ENCODE data around the gene CAMK1.

The CAMK1 gene

GRCh38 chr3:9786825-9787669 lies 17.3 kb upstream of the CAMK1 start:
- Histone ChIP-seq H3K9me3 (ENCODE audit: low read length) (no peaks in the 10 kb centered on the region), H3F3A (ENCODE audit: insufficient read depth, low read length) (no peaks in the 10 kb centered on the region), H3K79me2 (ENCODE audit: insufficient read depth, low read length) (peaks cover 3% of the 10 kb centered on the region; the same call in 1 of the 2 replicates), H3K27me3 (ENCODE audit: insufficient read depth, low read length) (no peaks in the 10 kb centered on the region), H2AFZ (ENCODE audit: low read length) (no peak overlapping the region), H4K20me1 (ENCODE audit: insufficient read depth, low read length) (no peaks in the 10 kb centered on the region), H3K36me3 (ENCODE audit: insufficient read depth, low read length) (peaks cover 57% of the 10 kb centered on the region), H3K9ac (ENCODE audit: low read length) (no peak overlapping the region), H3K27ac (ENCODE audit: low read depth, low read length, poor library complexity, severe bottlenecking) (no peak overlapping the region), H3K9me2 (ENCODE audit: low read depth, low read length) (no peaks in the 10 kb centered on the region), H3K4me3 (ENCODE audit: low read depth, low read length, poor library complexity, severe bottlenecking) (no peak overlapping the region), H3K4me2 (ENCODE audit: low read length) (no peak overlapping the region), H3K4me1 (ENCODE audit: insufficient read depth, low read length, severe bottlenecking) (peaks cover 16% of the 10 kb centered on the region)
- TF ChIP-seq EZH2 (IDR thresholded peaks at IDR 0.05; ENCODE audit: borderline replicate concordance, low read length): no peak
- TF ChIP-seq, protein P1, sequence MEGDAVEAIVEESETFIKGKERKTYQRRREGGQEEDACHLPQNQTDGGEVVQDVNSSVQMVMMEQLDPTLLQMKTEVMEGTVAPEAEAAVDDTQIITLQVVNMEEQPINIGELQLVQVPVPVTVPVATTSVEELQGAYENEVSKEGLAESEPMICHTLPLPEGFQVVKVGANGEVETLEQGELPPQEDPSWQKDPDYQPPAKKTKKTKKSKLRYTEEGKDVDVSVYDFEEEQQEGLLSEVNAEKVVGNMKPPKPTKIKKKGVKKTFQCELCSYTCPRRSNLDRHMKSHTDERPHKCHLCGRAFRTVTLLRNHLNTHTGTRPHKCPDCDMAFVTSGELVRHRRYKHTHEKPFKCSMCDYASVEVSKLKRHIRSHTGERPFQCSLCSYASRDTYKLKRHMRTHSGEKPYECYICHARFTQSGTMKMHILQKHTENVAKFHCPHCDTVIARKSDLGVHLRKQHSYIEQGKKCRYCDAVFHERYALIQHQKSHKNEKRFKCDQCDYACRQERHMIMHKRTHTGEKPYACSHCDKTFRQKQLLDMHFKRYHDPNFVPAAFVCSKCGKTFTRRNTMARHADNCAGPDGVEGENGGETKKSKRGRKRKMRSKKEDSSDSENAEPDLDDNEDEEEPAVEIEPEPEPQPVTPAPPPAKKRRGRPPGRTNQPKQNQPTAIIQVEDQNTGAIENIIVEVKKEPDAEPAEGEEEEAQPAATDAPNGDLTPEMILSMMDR (IDR thresholded peaks at IDR 0.05; ENCODE audit: low read length): peak; percentile 85

GRCh38 chr3:9786209-9786739 lies 16.5 kb upstream of the CAMK1 start:
- Histone ChIP-seq H3K79me2 (ENCODE audit: insufficient read depth, low read length) (no peaks in the 10 kb centered on the region), H3K4me2 (ENCODE audit: low read length) (no peak overlapping the region), H3K4me3 (ENCODE audit: low read depth, low read length, poor library complexity, severe bottlenecking) (no peak overlapping the region), H4K20me1 (ENCODE audit: insufficient read depth, low read length) (no peaks in the 10 kb centered on the region), H3K27ac (ENCODE audit: low read depth, low read length, poor library complexity, severe bottlenecking) (no peak overlapping the region), H3F3A (ENCODE audit: insufficient read depth, low read length) (no peaks in the 10 kb centered on the region), H3K9me2 (ENCODE audit: low read depth, low read length) (no peaks in the 10 kb centered on the region), H3K27me3 (ENCODE audit: insufficient read depth, low read length) (no peaks in the 10 kb centered on the region), H2AFZ (ENCODE audit: low read length) (no peak overlapping the region), H3K36me3 (ENCODE audit: insufficient read depth, low read length) (peaks cover 60% of the 10 kb centered on the region), H3K4me1 (ENCODE audit: insufficient read depth, low read length, severe bottlenecking) (peaks cover 17% of the 10 kb centered on the region), H3K9me3 (ENCODE audit: low read length) (no peaks in the 10 kb centered on the region), H3K9ac (ENCODE audit: low read length) (no peak overlapping the region)
- TF ChIP-seq, protein P1 (IDR thresholded peaks at IDR 0.05; ENCODE audit: low read length): no peak
- TF ChIP-seq EZH2 (IDR thresholded peaks at IDR 0.05; ENCODE audit: borderline replicate concordance, low read length): no peak

DNA sequence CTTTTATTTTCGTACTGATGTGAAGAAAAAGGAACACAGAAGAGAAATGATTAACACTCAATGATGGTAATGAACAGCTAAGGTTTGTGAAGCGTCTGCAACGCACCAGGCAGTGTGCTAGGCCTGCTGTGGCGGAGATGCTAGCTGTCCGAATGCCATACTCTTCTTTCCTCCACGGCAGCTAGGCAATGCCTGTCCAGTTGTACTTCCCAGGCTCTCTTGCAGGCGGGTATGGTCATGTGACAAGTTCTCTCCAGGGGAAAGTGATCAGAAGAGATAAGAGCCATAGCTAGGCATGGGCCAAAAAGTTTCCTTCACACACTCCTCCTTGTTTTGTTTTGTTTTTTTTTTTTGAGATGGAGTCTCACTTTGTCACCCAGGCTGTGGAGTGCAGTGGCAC lies 15.9 kb upstream of the CAMK1 start:
- Histone ChIP-seq H3K9ac (ENCODE audit: low read length) (no peak overlapping the region), H3K9me2 (ENCODE audit: low read depth, low read length) (no peaks in the 10 kb centered on the region), H3K79me2 (ENCODE audit: insufficient read depth, low read length) (no peaks in the 10 kb centered on the region), H3K4me1 (ENCODE audit: insufficient read depth, low read length, severe bottlenecking) (peaks cover 19% of the 10 kb centered on the region), H3K4me3 (ENCODE audit: low read depth, low read length, poor library complexity, severe bottlenecking) (no peak overlapping the region), H3K4me2 (ENCODE audit: low read length) (no peak overlapping the region), H3K9me3 (ENCODE audit: low read length) (no peaks in the 10 kb centered on the region), H3F3A (ENCODE audit: insufficient read depth, low read length) (no peaks in the 10 kb centered on the region), H3K27me3 (ENCODE audit: insufficient read depth, low read length) (no peaks in the 10 kb centered on the region), H3K27ac (ENCODE audit: low read depth, low read length, poor library complexity, severe bottlenecking) (no peak overlapping the region), H4K20me1 (ENCODE audit: insufficient read depth, low read length) (no peaks in the 10 kb centered on the region), H3K36me3 (ENCODE audit: insufficient read depth, low read length) (peaks cover 60% of the 10 kb centered on the region), H2AFZ (ENCODE audit: low read length) (no peak overlapping the region)
- TF ChIP-seq, protein P1 (IDR thresholded peaks at IDR 0.05; ENCODE audit: low read length): no peak
- no peak for TF ChIP-seq EZH2 (IDR thresholded peaks at IDR 0.05; ENCODE audit: borderline replicate concordance, low read length)
